ENCODE measurements around the gene BRF1.

GRCh38 chr14:105169776-105170655 lies 130.8 kb downstream of the BRF1 start:
- TF ChIP-seq CTCF (conservative IDR thresholded peaks at IDR 0.05; ENCODE audit: low read length) (no peak), EZH2phosphoT487 (IDR thresholded peaks at IDR 0.05; ENCODE audit: borderline replicate concordance, low read depth, low read length) (no peak)

Data from OCI-LY7 (cell line).